Stimulated activated CD4-positive, alpha-beta T cell treated with anti-CD3 and anti-CD28 coated beads, Interleukin-12 subunit alpha, Interleukin-12 subunit beta, amount 100 ng/mL, for 48 hours (primary cell): ENCODE results near the gene RTN4RL1.
"Not testable (repeated sequence)": the region's sequence is repeated elsewhere in the genome, so short reads cannot be mapped to it uniquely, and the experiment has no call there.

Source experiments
- DNase-seq, 3 donors: peaks; one replicate each; pipeline ENCODE4 v3.0.0-alpha.2; 2020; ENCODE audit warnings: low read depth in 2 of 3, low spot score in 1 of 3

Gene RTN4RL1

GRCh38 chr17:2025622-2026309, 632 bp upstream of the RTN4RL1 start:
- no peak for DNase-seq

GRCh38 chr17:2024572-2025219, 438 bp downstream of the RTN4RL1 start:
- no peak for DNase-seq

- DNase-seq, result no peak
These were observed 1.2 kb downstream of the RTN4RL1 start for GRCh38 chr17:2023692-2024571.

- no peak for DNase-seq
These were observed 1.9 kb downstream of the RTN4RL1 start for GRCh38 chr17:2023256-2023655.

GRCh38 chr17:2022647-2023240, 2.4 kb downstream of the RTN4RL1 start:
- no peak for DNase-seq

- no peak for DNase-seq
These were observed 4.4 kb downstream of the RTN4RL1 start for GRCh38 chr17:2020721-2021120.

GRCh38 chr17:2019723-2020122, 5.4 kb downstream of the RTN4RL1 start:
- no peak for DNase-seq

GRCh38 chr17:2018716-2019510, 6.2 kb downstream of the RTN4RL1 start:
- no peak for DNase-seq

- DNase-seq, result no peak
These were observed 7.7 kb downstream of the RTN4RL1 start for GRCh38 chr17:2017274-2017941.

GRCh38 chr17:2016494-2016893, 8.6 kb downstream of the RTN4RL1 start:
- no peak for DNase-seq

GRCh38 chr17:2015314-2015713, 9.8 kb downstream of the RTN4RL1 start:
- DNase-seq, result no peak

- DNase-seq, result no peak
These were observed 11.2 kb downstream of the RTN4RL1 start for GRCh38 chr17:2013994-2014317.

GRCh38 chr17:2013220-2013993, 11.7 kb downstream of the RTN4RL1 start:
- DNase-seq, result not testable (repeated sequence)

GRCh38 chr17:2012499-2012898, 12.6 kb downstream of the RTN4RL1 start:
- no peak for DNase-seq

- DNase-seq, result no peak
These were observed 13.4 kb downstream of the RTN4RL1 start for GRCh38 chr17:2011411-2012371.

- DNase-seq, result no peak
These were observed 15.4 kb downstream of the RTN4RL1 start for GRCh38 chr17:2009737-2010136.

- no peak for DNase-seq
These were observed 16.6 kb downstream of the RTN4RL1 start for GRCh38 chr17:2008332-2009126.
